GM12891 (cell line): ENCODE measurements around the gene ARSB.

Experiments used
- POLR2AphosphoS5 ChIP-seq: IDR thresholded peaks from 2 replicates; pipeline ENCODE4 v1.6.1; 2011; ENCODE audit warnings: low read depth, low read length, control low read depth
- POU2F2 ChIP-seq: IDR thresholded peaks from 2 replicates; pipeline ENCODE4 v1.6.1; 2011; ENCODE audit warnings: low read depth, mild to moderate bottlenecking, control low read depth, low read length, moderate library complexity

- TF ChIP-seq POU2F2 (no peak), POLR2AphosphoS5 (no peak)
These were observed 227.6 kb downstream of the ARSB start for GRCh38 chr5:78757269-78758053.
